Erythroblast (primary cell): Measurements from ENCODE around the gene LRMDA.

Source experiments
- GATA1 ChIP-seq: IDR thresholded peaks from 2 replicates; pipeline ENCODE4 v1.6.1; 2011; ENCODE audit warnings: low read depth, mild to moderate bottlenecking, control low read depth, low read length, moderate library complexity
- POLR2A ChIP-seq: IDR thresholded peaks from 2 replicates; pipeline ENCODE4 v1.6.1; 2011; ENCODE audit warnings: mild to moderate bottlenecking, low read length

- TF ChIP-seq POLR2A = no peak
- TF ChIP-seq GATA1 = no peak
These were observed 927.4 kb downstream of the LRMDA start for GRCh38 chr10:76358743-76359395.
